PC-3 (cell line): ENCODE data around the gene CD300LD. TPM values are rescaled to one million over a fixed set of nuclear protein-coding genes. Genes with fewer than 3 reads are reported as not detected.
"Not testable (repeated sequence)": the region's sequence is repeated elsewhere in the genome, so short reads cannot be mapped to it uniquely, and the experiment has no call there.

Source experiments
- ATAC-seq: fragments of 200-7000 bp; cut with Tn5 transposase; 2 replicates; pipeline ENCODE4 v1.9.1; 2020; ENCODE audit warnings: mild to moderate bottlenecking, moderate library complexity
- BruUV-seq: library from RNA; stranded (reverse); fragments of 400-500 nt; replicated peaks from 2 replicates; lab custom pipeline; 2021; lab: Mats Ljungman, UMichigan
- CTCF ChIA-PET: fragments of 300-600 bp; sonication (Branson Sonifier 250); formaldehyde crosslinking; loops from one replicate; lab custom pipeline; 2022; ENCODE audit warnings: antibody characterized with exemption; lab: Charles Lee
- POLR2A ChIA-PET: fragments of 300-600 bp; sonication (Branson Sonifier 250); formaldehyde crosslinking; loops from one replicate; lab custom pipeline; 2022; ENCODE audit warnings: antibody characterized with exemption; ENCODE audit not compliant: unreplicated experiment; lab: Charles Lee
- DNase-seq: peaks from one replicate; pipeline ENCODE4 v3.0.0-alpha.2; 2015
- H2AFZ ChIP-seq: fragments of 300-600 bp; sonication (generic); 2 replicates; pipeline ENCODE4 v1.6.0; 2016; ENCODE audit warnings: antibody characterized with exemption, low read length
- H3F3A ChIP-seq: fragments of 300-600 bp; sonication (generic); one replicate; pipeline ENCODE4 v1.6.0; 2017; ENCODE audit warnings: antibody characterized with exemption, low read length, control low read depth, mild to moderate bottlenecking; ENCODE audit not compliant: unreplicated experiment
- H3K27ac ChIP-seq: fragments of 300-600 bp; sonication (generic); 2 replicates; pipeline ENCODE4 v1.5.1; 2016; ENCODE audit warnings: mild to moderate bottlenecking, low read length
- H3K27me3 ChIP-seq: fragments of 300-600 bp; sonication (generic); 2 replicates; pipeline ENCODE4 v1.6.1; 2016; ENCODE audit warnings: low read length, mixed read lengths
- H3K36me3 ChIP-seq: fragments of 300-600 bp; sonication (generic); 2 replicates; pipeline ENCODE4 v1.6.1; 2016; ENCODE audit warnings: low read depth, mixed run types, low read length, mixed read lengths
- H3K4me1 ChIP-seq: fragments of 300-600 bp; sonication (generic); 2 replicates; pipeline ENCODE4 v1.5.1; 2016; ENCODE audit warnings: low read length; ENCODE audit not compliant: insufficient read depth
- H3K4me2 ChIP-seq: fragments of 300-600 bp; sonication (generic); 2 replicates; pipeline ENCODE4 v1.6.0; 2016; ENCODE audit warnings: low read length
- H3K4me3 ChIP-seq: fragments of 300-600 bp; sonication (generic); 2 replicates; pipeline ENCODE4 v1.5.1; 2016; ENCODE audit warnings: mild to moderate bottlenecking, low read length, mixed read lengths
- H3K79me2 ChIP-seq: fragments of 300-600 bp; sonication (generic); 2 replicates; pipeline ENCODE4 v1.6.1; 2017; ENCODE audit warnings: low read length, mixed read lengths
- H3K9ac ChIP-seq: fragments of 300-600 bp; sonication (generic); 2 replicates; pipeline ENCODE4 v1.6.0; 2016; ENCODE audit warnings: mild to moderate bottlenecking, low read length
- H3K9me2 ChIP-seq: fragments of 300-600 bp; sonication (generic); replicated peaks from 2 replicates; pipeline ENCODE4 v1.6.1; 2016; ENCODE audit warnings: mixed run types, low read length, mixed read lengths
- H3K9me3 ChIP-seq: fragments of 300-600 bp; sonication (generic); 2 replicates; pipeline ENCODE4 v1.6.1; 2016; ENCODE audit warnings: low read length, mixed read lengths
- H4K20me1 ChIP-seq: fragments of 300-600 bp; sonication (generic); 2 replicates; pipeline ENCODE4 v1.6.1; 2016; ENCODE audit warnings: low read length, mixed read lengths
- CTCF ChIP-seq: fragments of 300-600 bp; sonication (generic); conservative IDR thresholded peaks from 2 replicates; pipeline ENCODE4 v1.5.1; 2017; ENCODE audit warnings: antibody characterized with exemption, low read depth, mild to moderate bottlenecking, low read length
- EZH2 ChIP-seq: fragments of 300-600 bp; sonication (generic); IDR thresholded peaks from one replicate; pipeline ENCODE4 v1.6.1; 2017; ENCODE audit warnings: antibody characterized with exemption, mild to moderate bottlenecking, low read length; ENCODE audit not compliant: unreplicated experiment
- EZH2phosphoT487 ChIP-seq: fragments of 300-600 bp; sonication (generic); IDR thresholded peaks from 2 replicates; pipeline ENCODE4 v1.6.1; 2018; ENCODE audit warnings: mild to moderate bottlenecking, antibody characterized with exemption, low read length, borderline replicate concordance
- intact Hi-C: fragments of 100-400 bp; cut with micrococcal nuclease; formaldehyde crosslinking; loops from 2 replicates; pipeline ENCODE4 v1.9.0; 2023
- total RNA-seq: library from RNA; depleted of rRNA; stranded (reverse); fragments of >200 nt; gene quantifications from 2 replicates; pipeline ENCODE4 v1.2.3, GENCODE V29; 2014

Gene CD300LD
- total RNA-seq, 1 experiment from 2014 or later = not detected

GRCh38 chr17:74561586-74561985 lies 30.5 kb downstream of the CD300LD start:
- DNase-seq (no peak), ATAC-seq (no peak)
- Histone ChIP-seq H3F3A (no peaks in the 10 kb centered on the region), H3K4me2 (no peak overlapping the region), H2AFZ (no peak overlapping the region), H3K27ac (no peak overlapping the region), H3K79me2 (no peaks in the 10 kb centered on the region), H3K36me3 (no peaks in the 10 kb centered on the region), H3K4me3 (no peak overlapping the region), H3K27me3 (peaks cover 66% of the 10 kb centered on the region), H3K9ac (no peak overlapping the region), H3K9me3 (no peaks in the 10 kb centered on the region), H3K4me1 (no peaks in the 10 kb centered on the region), H4K20me1 (no peaks in the 10 kb centered on the region), H3K9me2 (no peaks in the 10 kb centered on the region)
- ChIA-PET CTCF (no interaction called here), POLR2A (no interaction called here)
- intact Hi-C loops = no loop called here
- BruUV-seq = no TSS peak
- TF ChIP-seq CTCF (no peak), EZH2phosphoT487 (no peak), EZH2 (no peak)

GRCh38 chr17:74558882-74559519 lies 33.1 kb downstream of the CD300LD start:
- Histone ChIP-seq H3K36me3 (no peaks in the 10 kb centered on the region), H2AFZ (no peak overlapping the region), H3K27me3 (peaks cover 76% of the 10 kb centered on the region), H3K4me2 (no peak overlapping the region), H4K20me1 (no peaks in the 10 kb centered on the region), H3K4me3 (no peak overlapping the region), H3K79me2 (no peaks in the 10 kb centered on the region), H3F3A (no peaks in the 10 kb centered on the region), H3K9me3 (no peaks in the 10 kb centered on the region), H3K9ac (no peak overlapping the region), H3K9me2 (no peaks in the 10 kb centered on the region), H3K4me1 (no peaks in the 10 kb centered on the region), H3K27ac (no peak overlapping the region)
- intact Hi-C loops = no loop called here
- TF ChIP-seq CTCF = no peak
- TF ChIP-seq EZH2 = no peak
- no peak for TF ChIP-seq EZH2phosphoT487
- CTCF ChIA-PET = no interaction called here
- BruUV-seq = no TSS peak
- ATAC-seq = no peak
- POLR2A ChIA-PET = no interaction called here
- no peak for DNase-seq

- H3K4me3 ChIP-seq, POLR2A ChIA-PET, H3K4me1 ChIP-seq, H3F3A ChIP-seq, H3K27ac ChIP-seq, CTCF ChIA-PET, H3K9ac ChIP-seq, H3K9me3 ChIP-seq, intact Hi-C loops, DNase-seq, H3K36me3 ChIP-seq, H3K4me2 ChIP-seq, H4K20me1 ChIP-seq, H3K9me2 ChIP-seq, ATAC-seq, H2AFZ ChIP-seq, BruUV-seq, H3K79me2 ChIP-seq: not testable (repeated sequence)
- peaks cover 76% of the 10 kb centered on the region for H3K27me3 ChIP-seq
Observed at GRCh38 chr17:74558402-74558801, 33.7 kb downstream of the CD300LD start.
